GM10266 (cell line): ENCODE results near the gene SH3GL3.
A peak's percentile ranks its signal among the peaks of the same experiment; 100 is the strongest.

Source experiments
- DNase-seq: peaks from one replicate; pipeline ENCODE4 v3.0.0; 2012; ENCODE audit errors: extremely low spot score
- CTCF ChIP-seq: IDR thresholded peaks from 2 replicates; pipeline ENCODE4 v1.5.1; 2012; ENCODE audit warnings: mild to moderate bottlenecking, low read depth; ENCODE audit not compliant: control insufficient read depth, insufficient read depth; ENCODE audit errors: missing control alignments

The SH3GL3 gene

GRCh38 chr15:83422541-83422940, 24.6 kb upstream of the SH3GL3 start:
- no peak for DNase-seq
- TF ChIP-seq CTCF: no peak

- TF ChIP-seq CTCF: no peak
- no peak for DNase-seq
Observed at GRCh38 chr15:83424101-83424500, 23.0 kb upstream of the SH3GL3 start.

- no peak for DNase-seq
- no peak for TF ChIP-seq CTCF
Observed at GRCh38 chr15:83430441-83430840, 16.7 kb upstream of the SH3GL3 start.

GRCh38 chr15:83431521-83431920, 15.6 kb upstream of the SH3GL3 start:
- TF ChIP-seq CTCF: no peak
- DNase-seq: no peak

GRCh38 chr15:83435202-83435601, 11.9 kb upstream of the SH3GL3 start:
- DNase-seq: no peak
- TF ChIP-seq CTCF: no peak

- DNase-seq: no peak
- TF ChIP-seq CTCF: no peak
Observed at GRCh38 chr15:83435782-83436181, 11.4 kb upstream of the SH3GL3 start.

GRCh38 chr15:83436513-83437158, 10.5 kb upstream of the SH3GL3 start:
- TF ChIP-seq CTCF: peak; percentile 4
- no peak for DNase-seq
